ENCODE measurements around the gene DES.

The DES gene

GRCh38 chr2:219423652-219424377 is 5.6 kb downstream of the DES start:
- H3K4me3 ChIP-seq (ENCODE audit: control insufficient read depth, low read depth, low read length) = no peak overlapping the region
- TF ChIP-seq, protein P1, sequence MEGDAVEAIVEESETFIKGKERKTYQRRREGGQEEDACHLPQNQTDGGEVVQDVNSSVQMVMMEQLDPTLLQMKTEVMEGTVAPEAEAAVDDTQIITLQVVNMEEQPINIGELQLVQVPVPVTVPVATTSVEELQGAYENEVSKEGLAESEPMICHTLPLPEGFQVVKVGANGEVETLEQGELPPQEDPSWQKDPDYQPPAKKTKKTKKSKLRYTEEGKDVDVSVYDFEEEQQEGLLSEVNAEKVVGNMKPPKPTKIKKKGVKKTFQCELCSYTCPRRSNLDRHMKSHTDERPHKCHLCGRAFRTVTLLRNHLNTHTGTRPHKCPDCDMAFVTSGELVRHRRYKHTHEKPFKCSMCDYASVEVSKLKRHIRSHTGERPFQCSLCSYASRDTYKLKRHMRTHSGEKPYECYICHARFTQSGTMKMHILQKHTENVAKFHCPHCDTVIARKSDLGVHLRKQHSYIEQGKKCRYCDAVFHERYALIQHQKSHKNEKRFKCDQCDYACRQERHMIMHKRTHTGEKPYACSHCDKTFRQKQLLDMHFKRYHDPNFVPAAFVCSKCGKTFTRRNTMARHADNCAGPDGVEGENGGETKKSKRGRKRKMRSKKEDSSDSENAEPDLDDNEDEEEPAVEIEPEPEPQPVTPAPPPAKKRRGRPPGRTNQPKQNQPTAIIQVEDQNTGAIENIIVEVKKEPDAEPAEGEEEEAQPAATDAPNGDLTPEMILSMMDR (IDR thresholded peaks at IDR 0.05; ENCODE audit: control insufficient read depth, insufficient read depth, low read depth, low read length, missing control alignments) = no peak
- no peak for DNase-seq (ENCODE audit: low read depth)

DNA sequence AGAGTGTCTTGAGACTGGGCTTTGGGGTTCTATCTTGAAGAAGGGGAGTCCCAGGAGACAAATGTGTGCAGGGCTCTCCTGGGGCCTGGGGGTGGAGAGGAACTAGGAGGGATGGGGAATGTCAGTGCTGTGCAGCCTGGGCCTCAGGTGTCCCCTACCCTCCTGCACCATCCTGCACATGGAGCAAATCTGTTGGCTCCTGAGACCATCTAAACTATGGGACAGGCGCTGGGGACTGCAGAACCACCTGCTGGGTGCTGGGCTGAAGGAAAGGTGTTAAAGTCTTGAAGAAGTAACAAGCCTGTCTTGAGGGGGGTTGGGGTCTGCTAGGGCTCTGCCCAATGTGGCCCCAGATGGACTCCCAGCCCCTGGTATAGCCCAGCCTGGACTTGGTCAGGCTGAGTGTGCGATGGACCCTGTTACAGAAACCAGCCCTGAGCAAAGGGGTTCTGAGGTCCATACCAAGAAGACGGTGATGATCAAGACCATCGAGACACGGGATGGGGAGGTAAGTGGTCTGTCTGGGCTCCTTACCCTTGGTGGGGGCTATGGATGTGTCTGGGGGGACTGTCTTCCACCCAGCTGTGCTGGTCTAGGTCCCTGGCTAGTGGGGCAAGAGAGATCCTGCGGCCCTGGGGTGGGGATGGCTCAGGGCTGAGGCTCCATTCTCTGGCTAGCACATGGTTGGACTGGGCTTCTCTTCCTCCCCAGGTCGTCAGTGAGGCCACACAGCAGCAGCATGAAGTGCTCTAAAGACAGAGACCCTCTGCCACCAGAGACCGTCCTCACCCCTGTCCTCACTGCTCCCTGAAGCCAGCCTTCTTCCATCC is 7.3 kb downstream of the DES start:
- TF ChIP-seq, protein P1 (IDR thresholded peaks at IDR 0.05; ENCODE audit: control insufficient read depth, insufficient read depth, low read depth, low read length, missing control alignments) = no peak
- no peak for DNase-seq (ENCODE audit: low read depth)
- H3K4me3 ChIP-seq (ENCODE audit: control insufficient read depth, low read depth, low read length) = no peak overlapping the region

DNA sequence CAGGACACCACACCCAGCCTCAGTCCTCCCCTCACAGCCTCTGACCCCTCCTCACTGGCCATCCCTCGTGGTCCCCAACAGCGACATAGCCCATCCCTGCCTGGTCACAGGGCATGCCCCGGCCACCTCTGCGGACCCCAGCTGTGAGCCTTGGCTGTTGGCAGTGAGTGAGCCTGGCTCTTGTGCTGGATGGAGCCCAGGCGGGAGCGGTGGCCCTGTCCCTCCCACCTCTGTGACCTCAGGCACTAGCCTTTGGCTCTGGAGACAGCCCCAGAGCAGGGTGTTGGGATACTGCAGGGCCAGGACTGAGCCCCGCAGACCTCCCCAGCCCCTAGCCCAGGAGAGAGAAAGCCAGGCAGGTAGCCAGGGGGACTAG is 7.9 kb downstream of the DES start:
- no peak for DNase-seq (ENCODE audit: low read depth)
- no peak overlapping the region for H3K4me3 ChIP-seq (ENCODE audit: control insufficient read depth, low read depth, low read length)
- TF ChIP-seq, protein P1 (IDR thresholded peaks at IDR 0.05; ENCODE audit: control insufficient read depth, insufficient read depth, low read depth, low read length, missing control alignments) = no peak

DNA sequence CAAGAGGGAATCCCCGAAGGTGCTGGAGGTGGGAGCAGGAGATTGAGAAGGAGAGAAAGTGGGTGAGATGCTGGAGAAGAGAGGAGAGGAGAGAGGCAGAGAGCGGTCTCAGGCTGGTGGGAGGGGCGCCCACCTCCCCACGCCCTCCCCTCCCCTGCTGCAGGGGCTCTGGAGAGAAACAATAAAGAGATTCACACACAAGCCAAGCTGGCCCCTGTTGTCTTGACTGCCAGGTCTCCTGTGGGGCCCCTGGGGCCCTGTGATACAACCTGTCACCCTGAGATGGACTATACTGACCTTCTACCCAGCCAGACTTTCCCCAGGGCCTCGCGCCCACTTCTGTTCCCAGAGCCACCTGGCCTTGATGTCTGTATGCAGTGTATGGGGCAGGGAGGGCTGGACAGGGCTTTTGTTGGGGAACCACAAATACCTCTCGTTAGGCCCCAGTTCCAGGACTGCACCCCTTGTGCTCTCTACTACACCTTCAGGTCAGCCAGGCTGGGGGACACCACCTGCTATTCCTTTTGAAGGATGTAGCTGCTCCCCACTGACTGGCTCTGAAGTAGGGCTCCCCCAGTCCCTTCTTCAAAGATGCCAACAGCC is 8.5 kb downstream of the DES start:
- DNase-seq (ENCODE audit: low read depth) = no peak
- no peak overlapping the region for H3K4me3 ChIP-seq (ENCODE audit: control insufficient read depth, low read depth, low read length)
- TF ChIP-seq, protein P1 (IDR thresholded peaks at IDR 0.05; ENCODE audit: control insufficient read depth, insufficient read depth, low read depth, low read length, missing control alignments) = no peak

- DNase-seq (ENCODE audit: low read depth) = no peak
- H3K4me3 ChIP-seq (ENCODE audit: control insufficient read depth, low read depth, low read length) = no peak overlapping the region
- TF ChIP-seq, protein P1 (IDR thresholded peaks at IDR 0.05; ENCODE audit: control insufficient read depth, insufficient read depth, low read depth, low read length, missing control alignments) = no peak
Observed at GRCh38 chr2:219428469-219428868, 10.3 kb downstream of the DES start.

GRCh38 chr2:219429958-219430606 is 11.9 kb downstream of the DES start:
- DNase-seq (ENCODE audit: low read depth) = no peak
- no peak overlapping the region for H3K4me3 ChIP-seq (ENCODE audit: control insufficient read depth, low read depth, low read length)
- TF ChIP-seq, protein P1 (IDR thresholded peaks at IDR 0.05; ENCODE audit: control insufficient read depth, insufficient read depth, low read depth, low read length, missing control alignments) = no peak

Data from AG09309 (cell line).